SK-N-MC (cell line): ENCODE results near the gene GABRB3.

ENCODE experiments used
- EZH2 ChIP-seq: fragments of 200-600 bp; sonication (generic); IDR thresholded peaks from one replicate; pipeline ENCODE4 v1.6.1; 2017; ENCODE audit warnings: antibody characterized with exemption
- FOXP2 ChIP-seq: optimal IDR thresholded peaks from 2 replicates; pipeline ENCODE3; 2011; ENCODE audit warnings: mild to moderate bottlenecking, moderate library complexity; ENCODE audit not compliant: insufficient read depth; ENCODE audit errors: extremely low read length, control extremely low read depth
- POLR2AphosphoS5 ChIP-seq: IDR thresholded peaks from 2 replicates; pipeline ENCODE4 v1.6.1; 2012; ENCODE audit warnings: mild to moderate bottlenecking, low read depth, low read length, borderline replicate concordance

DNA sequence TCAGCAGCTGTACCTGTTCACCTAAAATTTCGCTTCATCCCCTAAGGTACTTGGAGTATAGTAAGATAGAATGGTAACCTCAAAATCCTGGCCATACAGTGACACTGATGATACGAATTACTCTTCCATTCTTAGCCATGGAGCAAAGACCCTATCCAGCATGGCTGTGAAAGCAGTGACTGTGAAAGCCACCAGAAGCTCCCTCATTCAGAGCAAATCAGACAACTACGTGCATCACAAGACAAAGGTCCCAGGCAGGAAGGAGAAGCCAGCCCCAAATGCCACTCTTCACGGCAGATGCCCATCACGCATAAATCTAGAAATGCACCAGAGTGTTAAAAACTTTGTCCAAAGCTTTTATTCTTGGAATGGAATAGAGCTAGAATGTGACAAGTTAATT is 99.4 kb downstream of the GABRB3 start:
- TF ChIP-seq POLR2AphosphoS5 = no peak
- TF ChIP-seq FOXP2 = no peak
- TF ChIP-seq EZH2 = no peak
